Lower lobe of right lung (tissue), 2 donors: ENCODE results near the gene ATXN1. TPM values are rescaled to one million over a fixed set of nuclear protein-coding genes. Genes with fewer than 3 reads are reported as not detected.
A peak's percentile ranks its signal among the peaks of the same experiment; 100 is the strongest.

Source experiments
- ATAC-seq, 2 donors: fragments of 200-7000 bp; cut with Tn5 transposase; one replicate each; pipeline ENCODE4 v1.9.1; 2020 to 2022; ENCODE audit warnings: mild to moderate bottlenecking in 2 of 2, moderate library complexity in 2 of 2
- DNase-seq: peaks from one replicate; pipeline ENCODE4 v3.0.0-alpha.2; 2020
- H3K27ac ChIP-seq: fragments of 200-600 bp; one replicate; pipeline ENCODE4 v1.8.0; 2022
- H3K27me3 ChIP-seq: fragments of 200-600 bp; one replicate; pipeline ENCODE4 v1.8.0; 2022; ENCODE audit warnings: low read depth
- H3K36me3 ChIP-seq: fragments of 200-600 bp; one replicate; pipeline ENCODE4 v1.8.0; 2022; ENCODE audit warnings: mild to moderate bottlenecking
- H3K4me1 ChIP-seq: fragments of 200-600 bp; one replicate; pipeline ENCODE4 v1.8.0; 2022
- H3K4me3 ChIP-seq: fragments of 200-600 bp; one replicate; pipeline ENCODE4 v1.8.0; 2022; ENCODE audit warnings: mild to moderate bottlenecking
- H3K9me3 ChIP-seq: fragments of 200-600 bp; one replicate; pipeline ENCODE4 v1.8.0; 2022
- CTCF ChIP-seq: fragments of 200-600 bp; IDR thresholded peaks from one replicate; pipeline ENCODE4 v1.8.0; 2022; ENCODE audit warnings: antibody characterized with exemption, mild to moderate bottlenecking
- intact Hi-C: fragments of 100-400 bp; cut with DNase I; formaldehyde crosslinking; loops from one replicate; pipeline ENCODE4 v1.11.0; 2022
- total RNA-seq: library from RNA; stranded (reverse); fragmentation: NEBNext Ultra II Directional; extraction: Animal tissue kit (Norgen Biotek cat#: 25700); gene quantifications from one replicate; pipeline ENCODE4 v1.2.1, GENCODE V29; 2021
- donor health status: DM: no; HTN: yes; CAD: no; lungs with severe emphysema.

Gene ATXN1
- total RNA-seq, 1 donor from 2014 or later, result 75.9 TPM

DNA sequence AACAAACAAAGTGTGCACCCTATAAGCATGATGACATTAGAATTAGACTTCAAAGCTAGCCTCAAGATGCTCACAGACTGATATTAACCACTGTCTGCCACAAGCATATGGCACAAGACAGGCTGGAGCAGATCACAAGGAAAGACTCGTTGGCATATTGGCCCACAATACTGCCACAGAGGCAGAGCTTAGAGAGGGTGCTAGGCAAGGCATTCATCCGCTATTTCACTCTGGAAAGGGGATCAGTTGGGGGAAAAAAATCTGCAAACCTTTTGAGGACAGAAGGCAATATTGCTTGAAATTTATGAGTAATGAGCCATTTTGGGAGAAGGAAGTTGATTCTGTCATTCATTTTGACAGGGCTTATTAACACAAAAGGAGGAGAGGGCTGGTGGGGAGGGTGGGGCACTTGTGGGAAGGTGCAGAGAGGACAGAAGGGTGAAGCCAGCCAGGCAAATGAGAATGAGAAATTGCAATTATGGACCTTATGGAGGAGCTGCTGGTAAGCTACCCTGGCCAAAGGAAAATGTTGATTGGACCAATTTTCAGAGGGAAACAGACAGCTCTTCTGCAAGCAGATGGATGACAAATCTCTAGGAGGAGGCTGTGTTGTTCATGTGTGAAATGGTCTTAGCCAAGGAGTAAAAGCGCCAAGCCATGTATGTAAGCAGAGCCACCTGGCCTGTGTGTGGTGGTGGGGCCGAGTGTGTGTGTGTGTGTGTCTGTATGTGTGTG, 335.2 kb downstream of the ATXN1 start:
- Histone ChIP-seq H3K4me1 (peaks cover 18% of the 10 kb centered on the region), H3K27ac (no peak overlapping the region), H3K9me3 (no peaks in the 10 kb centered on the region), H3K4me3 (no peak overlapping the region), H3K27me3 (no peaks in the 10 kb centered on the region), H3K36me3 (no peaks in the 10 kb centered on the region)
- DNase-seq, result no peak
- TF ChIP-seq CTCF, result no peak
- ATAC-seq, result no peak
- intact Hi-C loops, result no loop called here

DNA sequence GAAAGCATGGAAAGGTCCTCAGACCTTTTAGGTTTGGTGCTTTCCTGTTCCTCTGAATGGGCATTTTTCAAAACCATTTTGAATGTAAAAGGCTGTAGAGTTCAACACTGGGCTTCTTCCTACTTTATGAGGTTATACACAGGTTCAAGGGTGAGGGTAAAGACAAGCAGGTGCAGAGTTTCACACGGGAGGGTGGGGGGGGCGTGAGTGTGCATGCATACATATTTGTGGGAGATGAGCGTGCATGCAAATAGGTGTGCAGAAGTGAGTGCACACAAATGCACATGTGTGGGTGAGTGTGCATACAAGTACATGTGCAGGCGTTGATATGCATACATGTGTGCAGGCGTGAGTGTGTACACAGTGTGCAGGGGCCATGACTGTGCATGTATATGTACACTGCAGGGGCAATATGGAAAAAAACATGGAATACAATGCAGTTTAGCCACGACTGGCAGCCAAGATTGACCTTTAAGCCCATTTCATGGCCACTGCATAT, 339.7 kb downstream of the ATXN1 start:
- DNase-seq (no peak), ATAC-seq (peak in 1 of 2 donors; percentile 16)
- Histone ChIP-seq H3K4me1 (peaks cover 15% of the 10 kb centered on the region), H3K36me3 (no peaks in the 10 kb centered on the region), H3K9me3 (no peaks in the 10 kb centered on the region), H3K4me3 (no peak overlapping the region), H3K27me3 (no peaks in the 10 kb centered on the region), H3K27ac (peak overlapping the region; percentile 14)
- intact Hi-C loops, result no loop called here
- no peak for TF ChIP-seq CTCF

DNA sequence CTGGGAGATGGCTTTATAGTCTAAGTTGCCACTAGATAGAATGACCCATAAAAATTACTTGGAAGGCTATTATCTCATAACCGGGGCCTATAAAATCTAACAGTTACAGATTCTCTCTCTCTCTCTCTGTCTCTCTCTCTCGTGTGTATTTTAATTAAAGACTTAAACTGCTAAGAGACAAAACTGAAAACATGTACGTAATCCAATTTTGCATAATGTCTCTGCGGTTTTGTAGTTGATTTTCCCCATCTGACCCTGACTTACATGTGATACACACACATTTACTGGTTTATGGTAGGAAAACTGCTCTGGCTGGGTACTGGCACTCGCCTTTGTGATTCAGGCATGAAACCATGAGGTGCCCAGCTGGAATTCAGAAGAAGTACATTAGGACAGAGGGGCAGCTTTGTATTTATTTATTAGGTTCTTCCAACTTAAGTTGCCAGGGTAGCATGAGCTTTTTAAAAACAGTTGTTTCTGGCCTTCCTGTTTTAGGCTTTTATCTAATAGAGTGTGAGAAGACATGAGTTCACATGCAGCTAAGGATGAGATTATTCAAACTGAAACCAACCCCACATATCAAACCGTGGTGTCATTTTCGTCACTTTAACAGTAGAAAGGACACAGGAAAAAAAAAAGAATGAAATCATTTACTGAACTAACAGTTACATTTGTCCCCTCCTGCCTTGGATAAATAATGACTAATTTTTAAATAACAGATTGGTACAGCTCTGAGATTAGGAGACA, 340.4 kb downstream of the ATXN1 start:
- H3K27me3 ChIP-seq, result no peaks in the 10 kb centered on the region
- no peak for TF ChIP-seq CTCF
- peak overlapping the region; percentile 14 for H3K27ac ChIP-seq
- DNase-seq (no peak), ATAC-seq (peak; percentile 57 to 66)
- intact Hi-C loops, result no loop called here
- no peaks in the 10 kb centered on the region for H3K9me3 ChIP-seq
- no peak overlapping the region for H3K4me3 ChIP-seq
- no peaks in the 10 kb centered on the region for H3K36me3 ChIP-seq
- H3K4me1 ChIP-seq, result peaks cover 15% of the 10 kb centered on the region

DNA sequence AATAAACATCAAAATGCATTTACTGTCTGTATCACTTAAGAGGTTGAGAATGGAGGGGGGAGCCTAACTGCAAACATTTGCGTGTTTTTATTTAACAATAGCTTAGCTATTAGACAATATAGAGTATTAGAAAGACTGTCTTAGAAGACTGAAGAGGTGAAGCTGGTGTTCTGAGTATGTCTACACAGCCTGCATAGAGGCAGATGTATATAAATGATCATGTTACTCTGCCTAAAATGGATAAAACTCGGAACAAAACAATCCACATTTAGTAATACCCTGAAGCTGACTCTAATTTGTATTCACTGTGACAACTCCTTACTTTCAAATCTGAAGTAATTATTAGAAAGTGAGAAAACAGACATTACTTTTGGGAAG, 340.9 kb downstream of the ATXN1 start:
- intact Hi-C loops, result no loop called here
- ATAC-seq, result no peak
- H3K27ac ChIP-seq, result peak overlapping the region; percentile 14

More for the DNA sequence above, 340.9 kb downstream of the ATXN1 start:
- no peak for TF ChIP-seq CTCF
- no peaks in the 10 kb centered on the region for H3K9me3 ChIP-seq
- no peak overlapping the region for H3K4me3 ChIP-seq
- no peaks in the 10 kb centered on the region for H3K36me3 ChIP-seq
- DNase-seq, result no peak
- H3K4me1 ChIP-seq, result peaks cover 15% of the 10 kb centered on the region
- no peaks in the 10 kb centered on the region for H3K27me3 ChIP-seq
